GM18520 (cell line): ENCODE data around the gene GPR84.
"Not testable (repeated sequence)": the region's sequence is repeated elsewhere in the genome, so short reads cannot be mapped to it uniquely, and the experiment has no call there.

Source experiments
- ATAC-seq: cut with Tn5 transposase; IDR thresholded peaks from one replicate; pipeline ENCODE4 v1.9.1; 2021; ENCODE audit not compliant: unreplicated experiment

Gene GPR84

GRCh38 chr12:54356228-54356627 lies 8.1 kb downstream of the GPR84 start:
- ATAC-seq: no peak

GRCh38 chr12:54355104-54355815 lies 9.0 kb downstream of the GPR84 start:
- ATAC-seq: no peak

GRCh38 chr12:54354271-54354670 lies 10.0 kb downstream of the GPR84 start:
- ATAC-seq: not testable (repeated sequence)

GRCh38 chr12:54352891-54353874 lies 11.1 kb downstream of the GPR84 start:
- no peak for ATAC-seq

- ATAC-seq: no peak
Observed at GRCh38 chr12:54352022-54352531, 12.2 kb downstream of the GPR84 start.

- no peak for ATAC-seq
Observed at GRCh38 chr12:54351341-54351740, 12.9 kb downstream of the GPR84 start.

- no peak for ATAC-seq
Observed at GRCh38 chr12:54350743-54351142, 13.5 kb downstream of the GPR84 start.

- ATAC-seq: no peak
Observed at GRCh38 chr12:54349679-54350078, 14.6 kb downstream of the GPR84 start.

- no peak for ATAC-seq
Observed at GRCh38 chr12:54349036-54349435, 15.2 kb downstream of the GPR84 start.

- no peak for ATAC-seq
Observed at GRCh38 chr12:54341378-54342300, 22.6 kb downstream of the GPR84 start.

GRCh38 chr12:54340846-54341245 lies 23.4 kb downstream of the GPR84 start:
- no peak for ATAC-seq

GRCh38 chr12:54338698-54339296 lies 25.5 kb downstream of the GPR84 start:
- ATAC-seq: no peak

- no peak for ATAC-seq
Observed at GRCh38 chr12:54337854-54338650, 26.2 kb downstream of the GPR84 start.

GRCh38 chr12:54337280-54337842 lies 26.9 kb downstream of the GPR84 start:
- ATAC-seq: no peak

GRCh38 chr12:54333420-54334034 lies 30.8 kb downstream of the GPR84 start:
- no peak for ATAC-seq

- ATAC-seq: no peak
Observed at GRCh38 chr12:54331461-54331860, 32.8 kb downstream of the GPR84 start.

- ATAC-seq: no peak
Observed at GRCh38 chr12:54330442-54330841, 33.8 kb downstream of the GPR84 start.

GRCh38 chr12:54329759-54330158 lies 34.5 kb downstream of the GPR84 start:
- ATAC-seq: no peak
